K562 (cell line): ENCODE measurements around the gene TMTC2. TPM values are rescaled to one million over a fixed set of nuclear protein-coding genes. Genes with fewer than 3 reads are reported as not detected.

Experiments used
- ATAC-seq: fragments of 200-7000 bp; cut with Tn5 transposase; 3 replicates; pipeline ENCODE4 v1.9.1; 2020; ENCODE audit warnings: moderate library complexity
- BruUV-seq: library from RNA; stranded (reverse); fragments of 400-500 nt; replicated peaks from 2 replicates; lab custom pipeline; 2021; lab: Mats Ljungman, UMichigan
- CTCF ChIA-PET: fragments of 300-600 bp; formaldehyde crosslinking; extraction: SDS; loops from one replicate; lab custom pipeline; 2021; ENCODE audit warnings: low intra/inter-chr PET ratio; lab: Yijun Ruan, JAX
- POLR2A ChIA-PET: fragments of 300-600, 350-650 bp; sonication (Branson Sonifier 250); formaldehyde crosslinking; extraction: SDS; loops from one replicate; lab custom pipeline; 2021; ENCODE audit warnings: antibody characterized with exemption, inconsistent platforms; lab: Yijun Ruan, JAX
- DNase-seq, 4 experiments: peaks; one replicate each; pipeline versions ENCODE4 v3.0.0 to v3.0.0-alpha.2; 2011 to 2018; ENCODE audit warnings: low spot score in 3 of 4, mixed read lengths in 3 of 4; ENCODE audit errors: extremely low read depth in 1 of 4
- FAIRE-seq: peaks from 2 replicates; lab custom pipeline; 2011; peaks lifted over from hg19 to GRCh38; lab: Jason Lieb, UNC
- H2AFZ ChIP-seq: 2 replicates; pipeline ENCODE4 v1.6.0; 2011; ENCODE audit warnings: low read depth, low read length, control low read depth, inconsistent platforms
- H3K27ac ChIP-seq: fragments of 200-600 bp; 3 replicates; pipeline ENCODE4 v1.8.0; 2011; ENCODE audit warnings: low read depth, mild to moderate bottlenecking, control low read depth, inconsistent platforms, low read length, moderate library complexity, mixed read lengths; ENCODE audit errors: extremely low read depth
- H3K27me3 ChIP-seq, 2 experiments: fragments of 300-600 bp in 1 of 2; 2 replicates in 1 of 2; 3 replicates in 1 of 2; pipeline versions ENCODE4 v1.6.0 to v1.8.0; 2011; ENCODE audit warnings: inconsistent platforms in 2 of 2, low read length in 2 of 2, mild to moderate bottlenecking in 1 of 2, mixed read lengths in 1 of 2, moderate library complexity in 1 of 2; ENCODE audit not compliant: control insufficient read depth in 2 of 2, insufficient read depth in 2 of 2
- H3K36me3 ChIP-seq: fragments of 300-600 bp; 3 replicates; pipeline ENCODE4 v1.8.0; 2011; ENCODE audit warnings: mild to moderate bottlenecking, low read length, inconsistent platforms; ENCODE audit not compliant: control insufficient read depth, insufficient read depth
- H3K4me1 ChIP-seq, 2 experiments: fragments of 200-600 bp in 1 of 2; replicated peaks in 1 of 2; 2 replicates in 1 of 2; 3 replicates in 1 of 2; pipeline versions ENCODE4 v1.5.1 to v1.8.0; 2011; ENCODE audit warnings: inconsistent platforms in 2 of 2, low read length in 2 of 2, mild to moderate bottlenecking in 1 of 2, mixed read lengths in 1 of 2, moderate library complexity in 1 of 2; ENCODE audit not compliant: control insufficient read depth in 2 of 2, insufficient read depth in 2 of 2
- H3K4me2 ChIP-seq: 2 replicates; pipeline ENCODE4 v1.6.1; 2011; ENCODE audit warnings: low read length, control low read depth, inconsistent platforms, mixed read lengths; ENCODE audit not compliant: insufficient read depth
- H3K4me3 ChIP-seq: fragments of 200-600 bp; sonication (generic), shearing (Covaris generic); 2 replicates; pipeline ENCODE4 v1.5.1; 2016; ENCODE audit warnings: control low read depth, inconsistent platforms
- H3K79me2 ChIP-seq: fragments of 200-600 bp; 3 replicates; pipeline ENCODE4 v1.8.0; 2011; ENCODE audit warnings: low read length, inconsistent platforms; ENCODE audit not compliant: control insufficient read depth, insufficient read depth
- H3K9ac ChIP-seq, 2 experiments: 2 replicates each; pipeline versions ENCODE4 v1.6.0 to v1.6.1; 2011; ENCODE audit warnings: low read depth in 2 of 2, low read length in 2 of 2, control low read depth in 1 of 2, inconsistent platforms in 1 of 2, mild to moderate bottlenecking in 1 of 2, mixed read lengths in 1 of 2; ENCODE audit not compliant: insufficient read depth in 1 of 2
- H3K9me1 ChIP-seq: one replicate; pipeline ENCODE4 v1.6.0; 2011; ENCODE audit warnings: inconsistent platforms, mild to moderate bottlenecking, low read length, moderate library complexity; ENCODE audit not compliant: control insufficient read depth, insufficient read depth
- H3K9me3 ChIP-seq: replicated peaks from 2 replicates; pipeline ENCODE4 v1.5.1; 2011; ENCODE audit warnings: low read depth, low read length, inconsistent platforms; ENCODE audit not compliant: control insufficient read depth, insufficient read depth
- H4K20me1 ChIP-seq: replicated peaks from 2 replicates; pipeline ENCODE4 v1.6.1; 2011; ENCODE audit warnings: low read length, inconsistent platforms, mixed read lengths; ENCODE audit not compliant: control insufficient read depth, insufficient read depth
- EGR1 ChIP-seq: fragments of 450-650 bp; conservative IDR thresholded peaks from 2 replicates; pipeline ENCODE4 v1.6.1; 2017; ENCODE audit warnings: mild to moderate bottlenecking
- FOXP1 ChIP-seq: sonication (generic); formaldehyde crosslinking; IDR thresholded peaks from 2 replicates; pipeline ENCODE4 v1.8.0; 2022; ENCODE audit warnings: mild to moderate bottlenecking, missing genetic modification reagents
- GABPA ChIP-seq: fragments of 200-800 bp; sonication (Bioruptor generic); conservative IDR thresholded peaks from 2 replicates; pipeline ENCODE4 v1.6.1; 2016; ENCODE audit warnings: low read depth, missing genetic modification characterization, missing compliant biosample characterization
- HNRNPK ChIP-seq: fragments of 200-400 bp; formaldehyde crosslinking; IDR thresholded peaks from one replicate; pipeline ENCODE4 v1.6.1; 2018; ENCODE audit warnings: mild to moderate bottlenecking, low read depth, low read length; ENCODE audit not compliant: poor library complexity, severe bottlenecking
- SIRT6 ChIP-seq: IDR thresholded peaks from one replicate; pipeline ENCODE4 v1.6.1; 2012; ENCODE audit warnings: low read depth, mild to moderate bottlenecking, control low read depth, inconsistent platforms, low read length, moderate library complexity
- XRCC5 ChIP-seq: fragments of 200-400 bp; formaldehyde crosslinking; IDR thresholded peaks from 2 replicates; pipeline ENCODE4 v1.6.1; 2017; ENCODE audit warnings: low read depth, mild to moderate bottlenecking, low read length
- ZNF140 ChIP-seq: fragments of 250-450 bp; sonication (Bioruptor Pico); IDR thresholded peaks from 2 replicates; pipeline ENCODE4 v1.8.0; 2021; ENCODE audit warnings: moderate library complexity, mild to moderate bottlenecking, inconsistent platforms
- WGBS: fragments of 100-300 bp; shearing (Covaris generic); methylation state at CpG from one replicate; pipeline ENCODE4 v1.1.6; 2016; ENCODE audit warnings: low coverage, mixed read lengths; ENCODE audit not compliant: insufficient coverage; ENCODE audit errors: missing lambda C conversion rate; 5-methylcytosine and 5-hydroxymethylcytosine counted together
- in situ Hi-C: fragments of 300-500 bp; cut with MboI; formaldehyde crosslinking; loops from 4 replicates; pipeline ENCODE4 v1.15.0; 2018; ENCODE audit warnings: inconsistent platforms, mixed read lengths
- intact Hi-C: fragments of 100-400 bp; cut with micrococcal nuclease; formaldehyde crosslinking; loops from 2 replicates; pipeline ENCODE4 v1.14.2; 2022
- polyA plus RNA-seq, 8 experiments: library from polyadenylated mRNA; depleted of rRNA in 4 of 8; stranded (reverse) in 5 of 8; unstranded in 3 of 8; fragments of >200 nt; fragmentation: Nextera tagmentation in 2 of 8; fragmentation: Illumina TruSeq in 1 of 8; extraction: Ambion mirVana in 2 of 8; extraction: Trizol in 1 of 8; gene quantifications; 2 replicates each; pipeline versions ENCODE4 v1.2.1 to v1.2.3, GENCODE V29; 2011 to 2014; ENCODE audit warnings: inconsistent platforms in 1 of 8, missing spikeins in 1 of 8
- total RNA-seq, 7 experiments: library from RNA; depleted of rRNA in 6 of 7; stranded (reverse); fragments of >200 nt in 6 of 7; fragmentation: Illumina TruSeq in 2 of 7; extraction: Trizol in 2 of 7; gene quantifications; 2 replicates each; pipeline versions ENCODE4 v1.2.1 to v1.2.3, GENCODE V29; 2011 to 2021; ENCODE audit warnings: low replicate concordance in 1 of 7
- TF ChIP-seq, protein P1 (sequence below): sonication (generic); formaldehyde crosslinking; IDR thresholded peaks from 2 replicates; pipeline ENCODE4 v1.8.1; 2023; ENCODE audit warnings: mild to moderate bottlenecking, missing genetic modification reagents
- TF ChIP-seq, protein P2 (sequence below): fragments of 250-450 bp; sonication (Bioruptor Pico); IDR thresholded peaks from 2 replicates; pipeline ENCODE4 v1.5.0; 2021; ENCODE audit warnings: mild to moderate bottlenecking, moderate library complexity
- TF ChIP-seq, protein P3 (sequence below): fragments of 450-650 bp; IDR thresholded peaks from 2 replicates; pipeline ENCODE4 v1.6.1; 2016; ENCODE audit warnings: borderline replicate concordance

TMTC2 gene
- total and polyA plus RNA-seq, 9 of the 15 experiments (the other 6 are each of a cell fraction or from before 2014, with no cell fraction given) = 0.29 to 1.1 (median 0.55) TPM

DNA sequence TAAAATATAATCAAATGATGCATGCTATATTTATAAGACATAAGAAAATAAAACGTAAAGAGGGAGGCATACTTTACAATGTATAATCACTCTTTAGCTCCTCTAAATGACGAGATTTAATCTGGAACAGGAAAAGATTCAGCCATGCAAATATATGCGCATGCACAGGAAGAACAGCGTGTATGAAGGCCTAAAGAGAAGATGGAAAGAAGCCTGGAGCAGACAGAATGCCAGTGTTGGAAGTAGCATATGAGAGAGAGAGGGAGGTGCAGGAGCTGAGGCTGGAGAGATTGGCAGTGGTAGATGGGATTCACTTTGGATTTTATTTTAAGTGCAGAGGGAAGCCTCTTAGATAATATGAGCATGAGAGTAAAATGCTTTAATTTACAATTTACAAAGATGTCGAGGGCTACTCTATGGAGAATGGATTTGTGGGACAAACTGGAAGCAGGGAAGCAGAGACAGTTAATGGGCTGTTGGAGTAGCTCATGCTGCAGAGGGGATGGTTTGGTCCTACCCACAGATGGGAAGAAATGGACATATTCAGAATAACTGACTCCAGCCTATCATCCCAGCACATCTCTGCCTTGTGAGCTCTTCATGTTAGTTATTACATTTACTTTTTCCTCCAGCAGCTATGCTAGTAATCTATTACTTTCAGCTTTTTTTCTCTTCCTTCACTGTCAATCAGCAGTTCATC is 411.1 kb downstream of the TMTC2 start (continued):
- TF ChIP-seq, protein P1, sequence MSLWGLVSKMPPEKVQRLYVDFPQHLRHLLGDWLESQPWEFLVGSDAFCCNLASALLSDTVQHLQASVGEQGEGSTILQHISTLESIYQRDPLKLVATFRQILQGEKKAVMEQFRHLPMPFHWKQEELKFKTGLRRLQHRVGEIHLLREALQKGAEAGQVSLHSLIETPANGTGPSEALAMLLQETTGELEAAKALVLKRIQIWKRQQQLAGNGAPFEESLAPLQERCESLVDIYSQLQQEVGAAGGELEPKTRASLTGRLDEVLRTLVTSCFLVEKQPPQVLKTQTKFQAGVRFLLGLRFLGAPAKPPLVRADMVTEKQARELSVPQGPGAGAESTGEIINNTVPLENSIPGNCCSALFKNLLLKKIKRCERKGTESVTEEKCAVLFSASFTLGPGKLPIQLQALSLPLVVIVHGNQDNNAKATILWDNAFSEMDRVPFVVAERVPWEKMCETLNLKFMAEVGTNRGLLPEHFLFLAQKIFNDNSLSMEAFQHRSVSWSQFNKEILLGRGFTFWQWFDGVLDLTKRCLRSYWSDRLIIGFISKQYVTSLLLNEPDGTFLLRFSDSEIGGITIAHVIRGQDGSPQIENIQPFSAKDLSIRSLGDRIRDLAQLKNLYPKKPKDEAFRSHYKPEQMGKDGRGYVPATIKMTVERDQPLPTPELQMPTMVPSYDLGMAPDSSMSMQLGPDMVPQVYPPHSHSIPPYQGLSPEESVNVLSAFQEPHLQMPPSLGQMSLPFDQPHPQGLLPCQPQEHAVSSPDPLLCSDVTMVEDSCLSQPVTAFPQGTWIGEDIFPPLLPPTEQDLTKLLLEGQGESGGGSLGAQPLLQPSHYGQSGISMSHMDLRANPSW (CRISPR knock-in tag) = no peak
- TF ChIP-seq SIRT6 (no peak), ZNF140 (CRISPR knock-in tag) (no peak)

DNA sequence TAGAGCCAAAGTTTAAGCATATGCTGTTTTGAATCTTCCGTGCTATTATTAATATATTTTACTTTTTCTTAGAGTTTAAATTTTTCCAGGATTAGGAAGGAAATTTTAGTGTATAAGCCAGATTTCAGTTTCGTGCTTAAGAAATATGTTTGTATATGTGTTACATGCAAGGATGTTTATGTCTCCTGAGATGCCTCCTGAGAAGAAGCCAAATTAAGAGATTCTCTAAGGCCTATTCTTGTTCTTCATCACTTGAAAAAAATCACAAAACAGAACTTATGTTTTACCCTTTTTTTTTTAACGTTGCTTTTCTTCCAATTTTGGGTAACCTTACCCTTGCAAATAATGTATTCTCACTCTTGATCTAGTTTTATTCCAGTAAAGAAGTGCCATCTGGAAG is 412.7 kb downstream of the TMTC2 start:
- H3K27ac ChIP-seq = no peak overlapping the region
- H3K4me1 ChIP-seq = peaks cover 0 to 11% of the 10 kb centered on the region in 2 experiments; a peak in 2 of 5 replicates
- H3K79me2 ChIP-seq = no peaks in the 10 kb centered on the region
- no peak for TF ChIP-seq EGR1
- no peak for TF ChIP-seq HNRNPK
- TF ChIP-seq, protein P2, sequence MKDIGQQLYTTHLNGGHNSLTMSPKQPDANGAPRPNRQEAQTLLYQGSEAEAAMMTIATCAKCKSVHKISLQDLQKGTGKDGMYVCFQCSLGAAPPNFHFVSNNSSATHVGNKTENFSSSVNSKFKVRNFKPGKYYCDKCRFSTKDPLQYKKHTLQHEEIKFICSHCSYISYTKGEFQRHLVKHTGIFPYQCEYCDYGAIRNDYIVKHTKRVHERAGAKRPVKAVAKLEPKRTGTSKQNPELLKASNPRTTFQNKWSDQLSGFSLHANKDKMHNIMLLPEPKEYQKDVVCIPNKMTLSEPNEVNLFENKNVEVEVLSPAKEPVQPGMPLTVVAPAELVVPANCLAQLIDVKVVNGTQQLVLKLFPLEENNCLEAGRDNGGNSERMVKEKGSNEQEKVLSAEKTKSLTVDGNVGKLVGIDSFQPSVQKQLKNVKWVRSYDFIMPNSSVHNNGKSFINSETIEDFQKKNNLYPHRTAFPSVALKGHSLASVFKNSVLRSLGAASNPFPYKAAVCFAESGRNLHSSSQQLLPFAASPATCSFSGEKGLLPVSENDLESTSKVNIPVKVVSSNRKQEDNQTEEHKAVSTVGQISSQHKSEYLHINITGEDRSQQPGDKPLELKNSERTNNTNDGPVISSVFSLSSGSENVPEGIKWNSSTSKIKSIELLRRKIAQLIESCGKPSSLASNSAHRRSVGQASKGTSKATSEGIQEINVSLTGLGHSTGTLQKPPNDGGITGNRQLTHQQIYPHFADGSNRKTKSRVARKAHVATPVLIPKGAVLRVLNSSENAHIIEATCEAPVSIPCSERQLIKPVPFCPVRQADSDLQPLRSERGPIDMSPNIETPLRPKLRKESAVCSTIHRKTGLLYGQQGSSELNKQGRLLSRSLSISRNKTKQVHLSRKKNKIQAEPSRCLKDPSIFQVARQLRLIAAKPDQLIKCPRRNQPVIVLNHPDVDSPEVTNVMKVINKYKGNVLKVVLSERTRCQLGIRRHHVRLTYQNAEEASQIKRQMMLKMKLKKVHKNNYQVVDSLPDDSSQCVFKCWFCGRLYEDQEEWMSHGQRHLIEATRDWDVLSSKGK (CRISPR knock-in tag) = no peak
- no peak for TF ChIP-seq FOXP1 (CRISPR knock-in tag)
- no peak for TF ChIP-seq GABPA (tag)
- TF ChIP-seq, protein P3, sequence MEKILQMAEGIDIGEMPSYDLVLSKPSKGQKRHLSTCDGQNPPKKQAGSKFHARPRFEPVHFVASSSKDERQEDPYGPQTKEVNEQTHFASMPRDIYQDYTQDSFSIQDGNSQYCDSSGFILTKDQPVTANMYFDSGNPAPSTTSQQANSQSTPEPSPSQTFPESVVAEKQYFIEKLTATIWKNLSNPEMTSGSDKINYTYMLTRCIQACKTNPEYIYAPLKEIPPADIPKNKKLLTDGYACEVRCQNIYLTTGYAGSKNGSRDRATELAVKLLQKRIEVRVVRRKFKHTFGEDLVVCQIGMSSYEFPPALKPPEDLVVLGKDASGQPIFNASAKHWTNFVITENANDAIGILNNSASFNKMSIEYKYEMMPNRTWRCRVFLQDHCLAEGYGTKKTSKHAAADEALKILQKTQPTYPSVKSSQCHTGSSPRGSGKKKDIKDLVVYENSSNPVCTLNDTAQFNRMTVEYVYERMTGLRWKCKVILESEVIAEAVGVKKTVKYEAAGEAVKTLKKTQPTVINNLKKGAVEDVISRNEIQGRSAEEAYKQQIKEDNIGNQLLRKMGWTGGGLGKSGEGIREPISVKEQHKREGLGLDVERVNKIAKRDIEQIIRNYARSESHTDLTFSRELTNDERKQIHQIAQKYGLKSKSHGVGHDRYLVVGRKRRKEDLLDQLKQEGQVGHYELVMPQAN = no peak
- no peak for TF ChIP-seq XRCC5
- TF ChIP-seq, all 486 proteins: peak for 0
- ATAC-seq = no peak
- no peak for DNase-seq
- no peaks in the 10 kb centered on the region for H3K9me1 ChIP-seq
- no peak for FAIRE-seq
- 33% methylated on average over 3 of the region's 3 CpGs for WGBS
- H3K27me3 ChIP-seq = no peaks in the 10 kb centered on the region
- no peaks in the 10 kb centered on the region for H4K20me1 ChIP-seq
- CTCF ChIA-PET = no interaction called here
- H3K4me2 ChIP-seq = no peak overlapping the region
- intact Hi-C loops = loop anchor here (10.0 kb wide), 1 partner anchor 85 kb away; no protein-coding TSS in a partner anchor
- no peak overlapping the region for H3K4me3 ChIP-seq
- BruUV-seq = no TSS peak
- no peak overlapping the region for H3K9ac ChIP-seq
- H3K9me3 ChIP-seq = no peaks in the 10 kb centered on the region
- POLR2A ChIA-PET = no interaction called here
- H3K36me3 ChIP-seq = no peaks in the 10 kb centered on the region
- in situ Hi-C loops = no loop called here
- H2AFZ ChIP-seq = no peak overlapping the region
